HepG2 (cell line): ENCODE results near the gene PFDN2. TPM values are rescaled to one million over a fixed set of nuclear protein-coding genes. Genes with fewer than 3 reads are reported as not detected.

Source experiments
- ATF4 ChIP-seq, 2 experiments: fragments of 450-650 bp in 1 of 2; sonication (generic) in 1 of 2; formaldehyde crosslinking; IDR thresholded peaks; 2 replicates each; pipeline versions ENCODE4 v1.5.0 to v1.8.0; 2020 to 2022; ENCODE audit warnings: mild to moderate bottlenecking in 1 of 2, missing genetic modification reagents in 1 of 2
- CCDC6 ChIP-seq: sonication (generic); formaldehyde crosslinking; IDR thresholded peaks from 2 replicates; pipeline ENCODE4 v1.8.1; 2022; ENCODE audit warnings: mild to moderate bottlenecking, missing genetic modification reagents, moderate library complexity
- FOXA3 ChIP-seq: IDR thresholded peaks from 2 replicates; pipeline ENCODE4 v1.6.1; 2016; ENCODE audit warnings: missing genetic modification reagents, missing compliant biosample characterization
- MEIS2 ChIP-seq: sonication (generic); formaldehyde crosslinking; IDR thresholded peaks from 2 replicates; pipeline ENCODE4 v1.9.0; 2021; ENCODE audit warnings: mild to moderate bottlenecking, missing genetic modification reagents
- SALL2 ChIP-seq: sonication (generic); formaldehyde crosslinking; IDR thresholded peaks from 2 replicates; pipeline ENCODE4 v1.8.1; 2023; ENCODE audit warnings: mild to moderate bottlenecking, missing genetic modification reagents, inconsistent platforms
- SNRNP70 ChIP-seq: fragments of 200-400 bp; formaldehyde crosslinking; IDR thresholded peaks from 2 replicates; pipeline ENCODE4 v1.6.1; 2017; ENCODE audit warnings: mild to moderate bottlenecking, low read depth, low read length, moderate library complexity
- TBL1XR1 ChIP-seq: fragments of 150-350 bp; IDR thresholded peaks from 2 replicates; pipeline ENCODE4 v1.6.1; 2014; ENCODE audit warnings: borderline replicate concordance, low read length; ENCODE audit not compliant: partially characterized antibody
- TBX2 ChIP-seq: sonication (generic); formaldehyde crosslinking; IDR thresholded peaks from 2 replicates; pipeline ENCODE4 v1.5.0; 2020; ENCODE audit warnings: missing genetic modification reagents, mild to moderate bottlenecking, borderline replicate concordance
- ZHX2 ChIP-seq, 2 experiments: sonication (generic) in 1 of 2; formaldehyde crosslinking in 1 of 2; IDR thresholded peaks; 2 replicates each; pipeline versions ENCODE4 v1.6.1 to v1.9.0; 2014 to 2022; ENCODE audit warnings: antibody characterized with exemption in 1 of 2, borderline replicate concordance in 1 of 2, inconsistent platforms in 1 of 2, low read depth in 1 of 2, missing genetic modification reagents in 1 of 2
- ZKSCAN5 ChIP-seq: sonication (generic); formaldehyde crosslinking; IDR thresholded peaks from 2 replicates; pipeline ENCODE4 v1.5.1; 2020; ENCODE audit warnings: mild to moderate bottlenecking, missing genetic modification reagents
- ZNF225 ChIP-seq: sonication (generic); formaldehyde crosslinking; IDR thresholded peaks from 2 replicates; pipeline ENCODE4 v1.4.0; 2020; ENCODE audit warnings: mild to moderate bottlenecking, missing genetic modification reagents
- polyA plus RNA-seq, 8 experiments: library from polyadenylated mRNA; depleted of rRNA in 3 of 8; stranded (reverse) in 7 of 8; unstranded in 1 of 8; fragments of >200 nt; fragmentation: Illumina TruSeq in 4 of 8; extraction: Trizol in 4 of 8; gene quantifications; 2 replicates each; pipeline versions ENCODE4 v1.2.1 to v1.2.3, GENCODE V29; 2011 to 2016; ENCODE audit warnings: low read depth in 4 of 8, missing spikeins in 1 of 8, mixed read lengths in 1 of 8; ENCODE audit not compliant: insufficient read depth in 1 of 8
- total RNA-seq, 5 experiments: library from RNA; depleted of rRNA; stranded (reverse); fragments of >200 nt; fragmentation: Illumina TruSeq; extraction: Trizol; gene quantifications; 2 replicates each; pipeline ENCODE4 v1.2.3, GENCODE V29; 2016; ENCODE audit warnings: low read depth in 1 of 5
- TF ChIP-seq, protein P1 (sequence below): sonication (generic); formaldehyde crosslinking; IDR thresholded peaks from 2 replicates; pipeline ENCODE4 v1.4.0; 2020; ENCODE audit warnings: mild to moderate bottlenecking, missing genetic modification reagents
- TF ChIP-seq, protein P2 (sequence below): sonication (generic); formaldehyde crosslinking; IDR thresholded peaks from 2 replicates; pipeline ENCODE4 v1.8.0; 2022; ENCODE audit warnings: missing genetic modification reagents, low read depth, mild to moderate bottlenecking, borderline replicate concordance
- TF ChIP-seq, protein P3 (sequence below): sonication (generic); formaldehyde crosslinking; IDR thresholded peaks from 2 replicates; pipeline ENCODE4 v1.8.0; 2022; ENCODE audit warnings: missing genetic modification reagents, mild to moderate bottlenecking, moderate library complexity, borderline replicate concordance

Gene PFDN2
- total and polyA plus RNA-seq, 2 of the 13 experiments (the other 11 are each of a cell fraction or from before 2014, with no cell fraction given): 62.6 to 63.6 TPM

DNA sequence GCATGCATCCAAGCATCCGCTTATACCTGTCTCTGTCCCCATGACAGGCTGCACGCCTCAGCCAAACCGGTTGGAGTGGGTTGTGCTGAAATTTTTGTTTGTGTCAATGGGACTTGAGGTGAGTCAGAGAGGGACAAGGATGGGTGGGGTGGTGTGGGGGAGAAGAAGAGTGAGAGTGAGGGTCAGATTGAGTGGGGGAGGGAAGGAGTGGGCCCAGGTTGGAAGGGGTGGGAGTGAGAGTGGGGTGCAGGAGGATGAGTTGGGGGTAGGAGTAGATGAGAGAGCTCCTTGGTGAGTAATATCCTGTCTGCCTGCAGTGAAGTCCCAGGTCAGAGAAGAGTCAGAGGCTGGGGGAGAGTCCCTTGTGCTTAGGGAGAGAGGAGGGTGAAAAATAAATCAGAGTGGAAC lies 25.2 kb downstream of the PFDN2 start (continued):
- no peak for TF ChIP-seq ZHX2 (IDR thresholded peaks at IDR 0.05; ENCODE audit: low read depth)
- no peak for TF ChIP-seq ZHX2 (CRISPR knock-in tag; IDR thresholded peaks at IDR 0.05; ENCODE audit: borderline replicate concordance)
- TF ChIP-seq ZKSCAN5 (CRISPR knock-in tag): no peak
- TF ChIP-seq MEIS2 (CRISPR knock-in tag): no peak
- TF ChIP-seq, protein P1, sequence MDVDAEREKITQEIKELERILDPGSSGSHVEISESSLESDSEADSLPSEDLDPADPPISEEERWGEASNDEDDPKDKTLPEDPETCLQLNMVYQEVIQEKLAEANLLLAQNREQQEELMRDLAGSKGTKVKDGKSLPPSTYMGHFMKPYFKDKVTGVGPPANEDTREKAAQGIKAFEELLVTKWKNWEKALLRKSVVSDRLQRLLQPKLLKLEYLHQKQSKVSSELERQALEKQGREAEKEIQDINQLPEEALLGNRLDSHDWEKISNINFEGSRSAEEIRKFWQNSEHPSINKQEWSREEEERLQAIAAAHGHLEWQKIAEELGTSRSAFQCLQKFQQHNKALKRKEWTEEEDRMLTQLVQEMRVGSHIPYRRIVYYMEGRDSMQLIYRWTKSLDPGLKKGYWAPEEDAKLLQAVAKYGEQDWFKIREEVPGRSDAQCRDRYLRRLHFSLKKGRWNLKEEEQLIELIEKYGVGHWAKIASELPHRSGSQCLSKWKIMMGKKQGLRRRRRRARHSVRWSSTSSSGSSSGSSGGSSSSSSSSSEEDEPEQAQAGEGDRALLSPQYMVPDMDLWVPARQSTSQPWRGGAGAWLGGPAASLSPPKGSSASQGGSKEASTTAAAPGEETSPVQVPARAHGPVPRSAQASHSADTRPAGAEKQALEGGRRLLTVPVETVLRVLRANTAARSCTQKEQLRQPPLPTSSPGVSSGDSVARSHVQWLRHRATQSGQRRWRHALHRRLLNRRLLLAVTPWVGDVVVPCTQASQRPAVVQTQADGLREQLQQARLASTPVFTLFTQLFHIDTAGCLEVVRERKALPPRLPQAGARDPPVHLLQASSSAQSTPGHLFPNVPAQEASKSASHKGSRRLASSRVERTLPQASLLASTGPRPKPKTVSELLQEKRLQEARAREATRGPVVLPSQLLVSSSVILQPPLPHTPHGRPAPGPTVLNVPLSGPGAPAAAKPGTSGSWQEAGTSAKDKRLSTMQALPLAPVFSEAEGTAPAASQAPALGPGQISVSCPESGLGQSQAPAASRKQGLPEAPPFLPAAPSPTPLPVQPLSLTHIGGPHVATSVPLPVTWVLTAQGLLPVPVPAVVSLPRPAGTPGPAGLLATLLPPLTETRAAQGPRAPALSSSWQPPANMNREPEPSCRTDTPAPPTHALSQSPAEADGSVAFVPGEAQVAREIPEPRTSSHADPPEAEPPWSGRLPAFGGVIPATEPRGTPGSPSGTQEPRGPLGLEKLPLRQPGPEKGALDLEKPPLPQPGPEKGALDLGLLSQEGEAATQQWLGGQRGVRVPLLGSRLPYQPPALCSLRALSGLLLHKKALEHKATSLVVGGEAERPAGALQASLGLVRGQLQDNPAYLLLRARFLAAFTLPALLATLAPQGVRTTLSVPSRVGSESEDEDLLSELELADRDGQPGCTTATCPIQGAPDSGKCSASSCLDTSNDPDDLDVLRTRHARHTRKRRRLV (CRISPR knock-in tag): no peak
- no peak for TF ChIP-seq TBX2 (CRISPR knock-in tag)
- TF ChIP-seq, protein P2, sequence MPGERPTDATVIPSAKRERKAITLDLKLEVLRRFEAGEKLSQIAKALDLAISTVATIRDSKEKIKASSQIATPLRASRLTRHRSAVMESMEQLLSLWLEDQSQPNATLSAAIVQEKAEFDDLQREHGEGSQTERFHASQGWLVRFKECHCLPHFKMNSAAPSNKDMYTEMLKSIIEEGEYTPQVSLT (CRISPR knock-in tag): no peak
- no peak for TF ChIP-seq ZNF225 (CRISPR knock-in tag)
- no peak for TF ChIP-seq CCDC6
- TF ChIP-seq ATF4 (CRISPR knock-in tag; IDR thresholded peaks at IDR 0.05): no peak
- no peak for TF ChIP-seq SNRNP70
- TF ChIP-seq SALL2 (CRISPR knock-in tag): no peak
- TF ChIP-seq, protein P3, sequence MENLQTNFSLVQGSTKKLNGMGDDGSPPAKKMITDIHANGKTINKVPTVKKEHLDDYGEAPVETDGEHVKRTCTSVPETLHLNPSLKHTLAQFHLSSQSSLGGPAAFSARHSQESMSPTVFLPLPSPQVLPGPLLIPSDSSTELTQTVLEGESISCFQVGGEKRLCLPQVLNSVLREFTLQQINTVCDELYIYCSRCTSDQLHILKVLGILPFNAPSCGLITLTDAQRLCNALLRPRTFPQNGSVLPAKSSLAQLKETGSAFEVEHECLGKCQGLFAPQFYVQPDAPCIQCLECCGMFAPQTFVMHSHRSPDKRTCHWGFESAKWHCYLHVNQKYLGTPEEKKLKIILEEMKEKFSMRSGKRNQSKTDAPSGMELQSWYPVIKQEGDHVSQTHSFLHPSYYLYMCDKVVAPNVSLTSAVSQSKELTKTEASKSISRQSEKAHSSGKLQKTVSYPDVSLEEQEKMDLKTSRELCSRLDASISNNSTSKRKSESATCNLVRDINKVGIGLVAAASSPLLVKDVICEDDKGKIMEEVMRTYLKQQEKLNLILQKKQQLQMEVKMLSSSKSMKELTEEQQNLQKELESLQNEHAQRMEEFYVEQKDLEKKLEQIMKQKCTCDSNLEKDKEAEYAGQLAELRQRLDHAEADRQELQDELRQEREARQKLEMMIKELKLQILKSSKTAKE (CRISPR knock-in tag): no peak
- TF ChIP-seq TBL1XR1: no peak
- TF ChIP-seq FOXA3 (CRISPR knock-in tag): no peak
